Fibroblast of skin of left biceps (primary cell): ENCODE data around the gene LMNTD2.

ENCODE experiments used
- DNase-seq, 2 experiments: peaks; one replicate each; pipeline ENCODE4 v3.0.0-alpha.2; 2013; ENCODE audit warnings: low read depth in 2 of 2

The LMNTD2 gene

GRCh38 chr11:551596-551995, 8.9 kb downstream of the LMNTD2 start:
- DNase-seq = no peak

- no peak for DNase-seq
Measured at GRCh38 chr11:551131-551530, 9.4 kb downstream of the LMNTD2 start.

GRCh38 chr11:550746-551085, 9.8 kb downstream of the LMNTD2 start:
- DNase-seq = no peak

GRCh38 chr11:550021-550745, 10.4 kb downstream of the LMNTD2 start:
- DNase-seq = no peak

GRCh38 chr11:548700-549603, 11.6 kb downstream of the LMNTD2 start:
- DNase-seq = no peak

GRCh38 chr11:545171-545570, 15.4 kb downstream of the LMNTD2 start:
- no peak for DNase-seq

- no peak for DNase-seq
Measured at GRCh38 chr11:544817-545166, 15.7 kb downstream of the LMNTD2 start.

- DNase-seq = no peak
Measured at GRCh38 chr11:541433-541885, 19.1 kb downstream of the LMNTD2 start.

GRCh38 chr11:540583-541432, 19.7 kb downstream of the LMNTD2 start:
- DNase-seq = no peak

GRCh38 chr11:539971-540481, 20.5 kb downstream of the LMNTD2 start:
- no peak for DNase-seq

GRCh38 chr11:538431-539051, 22.0 kb downstream of the LMNTD2 start:
- no peak for DNase-seq

GRCh38 chr11:537622-538430, 22.7 kb downstream of the LMNTD2 start:
- no peak for DNase-seq

- DNase-seq = peak; percentile 32 to 35
Measured at GRCh38 chr11:536841-537621, 23.5 kb downstream of the LMNTD2 start, which contains the start of gene LRRC56. LRRC56 (plus strand) TSS chr11:537527; CDS start chr11:540685, 3,158 bp downstream.

- peak; percentile 86 to 87 for DNase-seq
Measured at GRCh38 chr11:535519-536454, 24.8 kb downstream of the LMNTD2 start, which contains the start of gene HRAS. HRAS (minus strand) TSS chr11:535576.

- no peak for DNase-seq
Measured at GRCh38 chr11:535210-535518, 25.4 kb downstream of the LMNTD2 start.

- no peak for DNase-seq
Measured at GRCh38 chr11:534396-535209, 25.9 kb downstream of the LMNTD2 start.

GRCh38 chr11:533586-534395, 26.7 kb downstream of the LMNTD2 start:
- DNase-seq = no peak
